Activated CD8-positive, alpha-beta memory T cell treated with anti-CD3 and anti-CD28 coated beads, Interleukin-2, amount 10 ng/mL, durations not matched to agents 7 days and 5 days (primary cell): ENCODE data around the gene SPRR2E. TPM values are rescaled to one million over a fixed set of nuclear protein-coding genes. Genes with fewer than 3 reads are reported as not detected.
"Not testable (repeated sequence)": the region's sequence is repeated elsewhere in the genome, so short reads cannot be mapped to it uniquely, and the experiment has no call there.

Experiments
- ATAC-seq: fragments of 150-1000 bp; cut with Tn5 transposase; one replicate; pipeline ENCODE4 v1.10.0; 2021; ENCODE audit warnings: moderate library complexity
- CTCF ChIA-PET: fragments of 350-600 bp; sonication (Branson Sonifier 250); formaldehyde crosslinking; loops from one replicate; lab custom pipeline; 2021; ENCODE audit warnings: antibody characterized with exemption; lab: Charles Lee
- DNase-seq: peaks from one replicate; pipeline ENCODE4 v3.0.0-alpha.2; 2020
- H3K27ac Mint-ChIP-seq: one replicate; pipeline ENCODE4 v1.8.0; 2021; ENCODE audit warnings: mild to moderate bottlenecking, mixed read lengths
- H3K27me3 Mint-ChIP-seq: one replicate; pipeline ENCODE4 v1.8.0; 2021; ENCODE audit warnings: mixed read lengths
- H3K36me3 Mint-ChIP-seq: one replicate; pipeline ENCODE4 v1.8.0; 2021; ENCODE audit warnings: mild to moderate bottlenecking, mixed read lengths
- H3K4me1 Mint-ChIP-seq: one replicate; pipeline ENCODE4 v1.8.0; 2021; ENCODE audit warnings: mixed read lengths
- H3K4me3 Mint-ChIP-seq: one replicate; pipeline ENCODE4 v1.8.0; 2021; ENCODE audit warnings: mild to moderate bottlenecking, moderate library complexity, mixed read lengths
- H3K9me3 Mint-ChIP-seq: one replicate; pipeline ENCODE4 v1.8.0; 2022; ENCODE audit warnings: low read depth, mixed read lengths
- total RNA-seq, 2 experiments: library from RNA; stranded (reverse); gene quantifications; one replicate each; pipeline ENCODE4 v1.2.3, GENCODE V29; 2021

The SPRR2E gene
- total RNA-seq, 2 experiments from 2014 or later = not detected

- not testable (repeated sequence) for DNase-seq, H3K4me3 Mint-ChIP-seq, H3K4me1 Mint-ChIP-seq, H3K36me3 Mint-ChIP-seq, ATAC-seq, H3K9me3 Mint-ChIP-seq, H3K27ac Mint-ChIP-seq
- peaks cover 11% of the 10 kb centered on the region for H3K27me3 Mint-ChIP-seq
- CTCF ChIA-PET = interaction anchor here (1.5 kb wide), 1 partner anchor 459 kb away, joined by 3 read pairs; no protein-coding TSS in a partner anchor
Measured at GRCh38 chr1:153112454-153112853, 18.1 kb upstream of the SPRR2E start.

- no peaks in the 10 kb centered on the region for H3K4me1 Mint-ChIP-seq
- no peak overlapping the region for H3K27ac Mint-ChIP-seq
- H3K4me3 Mint-ChIP-seq = no peak overlapping the region
- CTCF ChIA-PET = no interaction called here
- H3K9me3 Mint-ChIP-seq = no peaks in the 10 kb centered on the region
- DNase-seq (no peak), ATAC-seq (no peak)
- no peaks in the 10 kb centered on the region for H3K36me3 Mint-ChIP-seq
- H3K27me3 Mint-ChIP-seq = peaks cover 11% of the 10 kb centered on the region
Measured at GRCh38 chr1:153100245-153100644, 5.9 kb upstream of the SPRR2E start.

GRCh38 chr1:153099461-153100045, 5.2 kb upstream of the SPRR2E start:
- Mint-ChIP-seq H3K27me3 (peaks cover 9% of the 10 kb centered on the region), H3K27ac (no peak overlapping the region), H3K36me3 (no peaks in the 10 kb centered on the region), H3K4me1 (no peaks in the 10 kb centered on the region), H3K9me3 (no peaks in the 10 kb centered on the region), H3K4me3 (no peak overlapping the region)
- CTCF ChIA-PET = no interaction called here
- ATAC-seq (no peak), DNase-seq (no peak)

GRCh38 chr1:153095764-153096163, 1.4 kb upstream of the SPRR2E start:
- H3K9me3 Mint-ChIP-seq = no peaks in the 10 kb centered on the region

GRCh38 chr1:153087652-153088051, 6.7 kb downstream of the SPRR2E start:
- Mint-ChIP-seq H3K4me1 (no peaks in the 10 kb centered on the region), H3K4me3 (no peak overlapping the region), H3K9me3 (no peaks in the 10 kb centered on the region), H3K27me3 (peaks cover 13% of the 10 kb centered on the region), H3K27ac (no peak overlapping the region), H3K36me3 (no peaks in the 10 kb centered on the region)
- DNase-seq (no peak), ATAC-seq (no peak)
- CTCF ChIA-PET = no interaction called here

More at GRCh38 chr1:153095764-153096163, 1.4 kb upstream of the SPRR2E start:
- peaks cover 9% of the 10 kb centered on the region for H3K27me3 Mint-ChIP-seq
- H3K36me3 Mint-ChIP-seq = no peaks in the 10 kb centered on the region
- no peak overlapping the region for H3K4me3 Mint-ChIP-seq
- no peaks in the 10 kb centered on the region for H3K4me1 Mint-ChIP-seq
- no peak for DNase-seq
- ATAC-seq = no peak
- CTCF ChIA-PET = no interaction called here
- no peak overlapping the region for H3K27ac Mint-ChIP-seq

GRCh38 chr1:153081736-153082135, 12.6 kb downstream of the SPRR2E start:
- CTCF ChIA-PET = no interaction called here
- ATAC-seq = no peak
- Mint-ChIP-seq H3K27ac (no peak overlapping the region), H3K27me3 (peaks cover 7% of the 10 kb centered on the region), H3K36me3 (no peaks in the 10 kb centered on the region), H3K4me3 (no peak overlapping the region), H3K4me1 (no peaks in the 10 kb centered on the region), H3K9me3 (peaks cover 5% of the 10 kb centered on the region)
- DNase-seq = no peak

- Mint-ChIP-seq H3K4me1 (no peaks in the 10 kb centered on the region), H3K9me3 (no peaks in the 10 kb centered on the region), H3K27me3 (no peaks in the 10 kb centered on the region), H3K36me3 (no peaks in the 10 kb centered on the region), H3K27ac (no peak overlapping the region), H3K4me3 (no peak overlapping the region)
- no peak for ATAC-seq
- CTCF ChIA-PET = interaction anchor here (0.6 kb wide), 1 partner anchor 419 kb away, joined by 5 read pairs; no protein-coding TSS in a partner anchor
- DNase-seq = no peak
Measured at GRCh38 chr1:153072806-153073726, 21.3 kb downstream of the SPRR2E start.

GRCh38 chr1:153071511-153071910, 22.8 kb downstream of the SPRR2E start, which contains the start of gene SPRR2B:
TSS of gene SPRR2B (minus strand) at chr1:153071611. CDS start at chr1:153070839, 772 bp downstream.
- ATAC-seq (no peak), DNase-seq (no peak)
- Mint-ChIP-seq H3K4me1 (no peaks in the 10 kb centered on the region), H3K9me3 (no peaks in the 10 kb centered on the region), H3K27me3 (peaks cover under 1% of the 10 kb centered on the region), H3K27ac (no peak within 1 kb of the TSS), H3K4me3 (no peak within 1 kb of the TSS), H3K36me3 (no peaks in the 10 kb centered on the region)
- CTCF ChIA-PET = no interaction called here

GRCh38 chr1:153070243-153070642, 24.1 kb downstream of the SPRR2E start:
- no peak overlapping the region for H3K27ac Mint-ChIP-seq
- CTCF ChIA-PET = no interaction called here
- H3K27me3 Mint-ChIP-seq = peaks cover 10% of the 10 kb centered on the region
- no peak overlapping the region for H3K4me3 Mint-ChIP-seq
- no peak for DNase-seq
- no peaks in the 10 kb centered on the region for H3K9me3 Mint-ChIP-seq
- no peaks in the 10 kb centered on the region for H3K4me1 Mint-ChIP-seq
- ATAC-seq = no peak
- H3K36me3 Mint-ChIP-seq = no peaks in the 10 kb centered on the region

GRCh38 chr1:153058826-153059784, 35.2 kb downstream of the SPRR2E start:
- H3K36me3 Mint-ChIP-seq = no peaks in the 10 kb centered on the region
- ATAC-seq (no peak), DNase-seq (no peak)
- CTCF ChIA-PET = no interaction called here
- H3K27ac Mint-ChIP-seq = no peak overlapping the region
- peaks cover 22% of the 10 kb centered on the region for H3K27me3 Mint-ChIP-seq
- no peak overlapping the region for H3K4me3 Mint-ChIP-seq
- no peaks in the 10 kb centered on the region for H3K4me1 Mint-ChIP-seq
- no peaks in the 10 kb centered on the region for H3K9me3 Mint-ChIP-seq

GRCh38 chr1:153058154-153058553, 36.2 kb downstream of the SPRR2E start:
- CTCF ChIA-PET = no interaction called here
- no peak overlapping the region for H3K4me3 Mint-ChIP-seq

GRCh38 chr1:153057375-153057774, 37.0 kb downstream of the SPRR2E start, which contains the start of gene SPRR2A:
TSS of gene SPRR2A (minus strand) at chr1:153057512. CDS start at chr1:153056735, 777 bp downstream.
- H3K4me3 Mint-ChIP-seq = no peak within 1 kb of the TSS
- H3K9me3 Mint-ChIP-seq = no peaks in the 10 kb centered on the region
- DNase-seq = no peak
- ATAC-seq = no peak
- H3K27ac Mint-ChIP-seq = no peak within 1 kb of the TSS
- H3K27me3 Mint-ChIP-seq = peaks cover 18% of the 10 kb centered on the region
- CTCF ChIA-PET = no interaction called here
- H3K36me3 Mint-ChIP-seq = no peaks in the 10 kb centered on the region
- H3K4me1 Mint-ChIP-seq = no peaks in the 10 kb centered on the region

More at GRCh38 chr1:153058154-153058553, 36.2 kb downstream of the SPRR2E start:
- peaks cover 17% of the 10 kb centered on the region for H3K27me3 Mint-ChIP-seq
- no peaks in the 10 kb centered on the region for H3K9me3 Mint-ChIP-seq
- ATAC-seq (no peak), DNase-seq (no peak)
- H3K36me3 Mint-ChIP-seq = no peaks in the 10 kb centered on the region
- no peaks in the 10 kb centered on the region for H3K4me1 Mint-ChIP-seq
- H3K27ac Mint-ChIP-seq = no peak overlapping the region

- H3K4me3 Mint-ChIP-seq, CTCF ChIA-PET, DNase-seq, H3K27ac Mint-ChIP-seq, H3K4me1 Mint-ChIP-seq, H3K9me3 Mint-ChIP-seq, ATAC-seq, H3K36me3 Mint-ChIP-seq: not testable (repeated sequence)
- H3K27me3 Mint-ChIP-seq = peaks cover 24% of the 10 kb centered on the region
Measured at GRCh38 chr1:153056111-153056510, 38.2 kb downstream of the SPRR2E start.
